Activated CD4-positive, alpha-beta T cell treated with anti-CD3 and anti-CD28 coated beads, Interleukin-2, amount 10 ng/mL, durations not matched to agents 24 days and 14 days (primary cell): ENCODE data around the gene CEP250. TPM values are rescaled to one million over a fixed set of nuclear protein-coding genes. Genes with fewer than 3 reads are reported as not detected.
A peak's percentile ranks its signal among the peaks of the same experiment; 100 is the strongest.

Experiments used
- DNase-seq: peaks from one replicate; pipeline ENCODE4 v3.0.0; 2022
- H3K27ac Mint-ChIP-seq: one replicate; pipeline ENCODE4 v1.8.0; 2022; ENCODE audit warnings: mild to moderate bottlenecking, mixed read lengths
- H3K27me3 Mint-ChIP-seq: one replicate; pipeline ENCODE4 v1.8.0; 2022; ENCODE audit warnings: mixed read lengths
- H3K36me3 Mint-ChIP-seq: one replicate; pipeline ENCODE4 v1.8.0; 2022; ENCODE audit warnings: low read depth, mild to moderate bottlenecking, mixed read lengths
- H3K4me1 Mint-ChIP-seq: one replicate; pipeline ENCODE4 v1.8.0; 2021; ENCODE audit warnings: mixed read lengths
- H3K4me3 Mint-ChIP-seq: one replicate; pipeline ENCODE4 v1.8.0; 2022; ENCODE audit warnings: mild to moderate bottlenecking, moderate library complexity, mixed read lengths
- H3K9me3 Mint-ChIP-seq: one replicate; pipeline ENCODE4 v1.8.0; 2021; ENCODE audit warnings: mixed read lengths
- intact Hi-C: fragments of 100-400 bp; cut with micrococcal nuclease; formaldehyde crosslinking; loops from one replicate; pipeline ENCODE4 v1.15.1; 2023
- total RNA-seq: library from RNA; stranded (reverse); gene quantifications from 2 replicates; pipeline ENCODE4 v1.2.3, GENCODE V29; 2022

The CEP250 gene
- total RNA-seq, 1 donor from 2014 or later = 46.8 TPM

DNA sequence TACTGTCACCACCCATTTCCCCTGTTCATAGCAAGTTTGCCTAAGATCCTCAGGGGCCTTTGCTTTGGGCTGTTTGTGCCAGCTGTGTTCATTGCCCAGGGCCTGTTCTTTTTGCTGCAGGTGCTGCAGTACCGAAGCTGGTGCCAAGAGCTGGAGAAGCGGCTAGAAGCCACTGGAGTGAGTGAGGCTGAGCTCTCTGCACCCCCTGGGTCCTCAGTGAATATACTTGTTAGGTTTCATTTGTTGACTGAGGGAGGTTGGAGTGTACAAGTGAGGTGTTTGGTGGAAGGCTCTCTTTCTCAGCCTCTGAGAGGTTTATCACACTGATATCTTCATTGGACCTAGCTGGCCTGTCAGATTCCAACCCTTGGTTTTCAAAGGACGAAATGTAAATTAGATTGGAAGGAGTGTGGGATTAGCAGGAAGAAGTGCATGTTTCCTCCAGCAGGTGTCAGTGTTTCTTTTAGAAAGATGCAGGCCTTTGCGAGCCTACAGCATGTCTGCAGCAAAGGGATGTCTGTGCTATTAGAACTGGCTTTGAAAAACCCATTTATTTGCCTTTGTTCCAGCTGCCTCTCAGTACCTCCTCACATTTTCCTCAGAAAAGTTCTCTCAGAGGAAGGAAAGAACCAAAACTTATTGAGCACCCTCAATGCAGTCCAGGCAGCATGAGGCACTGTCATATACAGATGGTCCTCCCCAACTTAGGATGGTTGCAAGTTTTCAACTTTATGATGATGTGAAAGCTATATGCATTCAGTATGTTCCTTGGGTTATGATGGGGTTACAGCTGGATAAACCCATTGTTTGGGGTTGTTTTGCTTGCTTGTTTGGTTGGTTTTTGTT lies 8.3 kb downstream of the CEP250 start:
- no peaks in the 10 kb centered on the region for H3K27me3 Mint-ChIP-seq
- no peak overlapping the region for H3K4me3 Mint-ChIP-seq
- intact Hi-C loops = loop anchor here (1.0 to 10.0 kb wide), 4 partner anchors 59 to 421 kb away; partner anchors contain the start of genes NFS1 and ROMO1
- H3K9me3 Mint-ChIP-seq = no peaks in the 10 kb centered on the region
- H3K27ac Mint-ChIP-seq = no peak overlapping the region
- H3K36me3 Mint-ChIP-seq = peaks cover 17% of the 10 kb centered on the region
- DNase-seq = peak; percentile 90
- H3K4me1 Mint-ChIP-seq = no peaks in the 10 kb centered on the region

GRCh38 chr20:35465976-35466375 lies 10.6 kb downstream of the CEP250 start:
- H3K9me3 Mint-ChIP-seq = no peaks in the 10 kb centered on the region
- H3K4me3 Mint-ChIP-seq = no peak overlapping the region
- intact Hi-C loops = loop anchor here (10.0 kb wide), 1 partner anchor 419 kb away; no protein-coding TSS in a partner anchor
- H3K4me1 Mint-ChIP-seq = no peaks in the 10 kb centered on the region
- H3K27me3 Mint-ChIP-seq = no peaks in the 10 kb centered on the region
- no peak for DNase-seq
- H3K27ac Mint-ChIP-seq = no peak overlapping the region
- H3K36me3 Mint-ChIP-seq = peaks cover 24% of the 10 kb centered on the region

DNA sequence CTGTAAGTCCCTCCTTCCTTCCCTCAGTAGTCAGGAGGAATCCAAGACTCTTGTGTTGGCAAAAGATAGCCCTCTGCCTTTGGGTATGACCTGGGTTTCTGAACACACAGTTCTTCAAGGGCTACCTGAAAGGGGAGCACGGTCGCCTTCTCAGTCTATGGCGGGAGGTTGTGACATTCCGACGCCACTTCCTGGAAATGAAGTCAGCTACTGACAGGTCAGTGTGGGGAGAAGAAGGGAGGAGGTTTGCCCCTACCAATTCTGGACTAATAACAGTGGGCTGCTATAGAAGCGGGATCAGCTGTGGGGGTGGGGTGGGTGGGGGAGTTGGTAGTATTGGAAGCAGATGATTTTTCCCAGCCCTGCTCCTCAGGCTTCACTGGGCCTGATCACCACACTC lies 11.5 kb downstream of the CEP250 start:
- Mint-ChIP-seq H3K27ac (no peak overlapping the region), H3K9me3 (no peaks in the 10 kb centered on the region), H3K4me1 (no peaks in the 10 kb centered on the region), H3K27me3 (no peaks in the 10 kb centered on the region), H3K36me3 (peaks cover 23% of the 10 kb centered on the region), H3K4me3 (no peak overlapping the region)
- DNase-seq = no peak
- intact Hi-C loops = loop anchor here (10.0 kb wide), 1 partner anchor 418 kb away; no protein-coding TSS in a partner anchor

DNA sequence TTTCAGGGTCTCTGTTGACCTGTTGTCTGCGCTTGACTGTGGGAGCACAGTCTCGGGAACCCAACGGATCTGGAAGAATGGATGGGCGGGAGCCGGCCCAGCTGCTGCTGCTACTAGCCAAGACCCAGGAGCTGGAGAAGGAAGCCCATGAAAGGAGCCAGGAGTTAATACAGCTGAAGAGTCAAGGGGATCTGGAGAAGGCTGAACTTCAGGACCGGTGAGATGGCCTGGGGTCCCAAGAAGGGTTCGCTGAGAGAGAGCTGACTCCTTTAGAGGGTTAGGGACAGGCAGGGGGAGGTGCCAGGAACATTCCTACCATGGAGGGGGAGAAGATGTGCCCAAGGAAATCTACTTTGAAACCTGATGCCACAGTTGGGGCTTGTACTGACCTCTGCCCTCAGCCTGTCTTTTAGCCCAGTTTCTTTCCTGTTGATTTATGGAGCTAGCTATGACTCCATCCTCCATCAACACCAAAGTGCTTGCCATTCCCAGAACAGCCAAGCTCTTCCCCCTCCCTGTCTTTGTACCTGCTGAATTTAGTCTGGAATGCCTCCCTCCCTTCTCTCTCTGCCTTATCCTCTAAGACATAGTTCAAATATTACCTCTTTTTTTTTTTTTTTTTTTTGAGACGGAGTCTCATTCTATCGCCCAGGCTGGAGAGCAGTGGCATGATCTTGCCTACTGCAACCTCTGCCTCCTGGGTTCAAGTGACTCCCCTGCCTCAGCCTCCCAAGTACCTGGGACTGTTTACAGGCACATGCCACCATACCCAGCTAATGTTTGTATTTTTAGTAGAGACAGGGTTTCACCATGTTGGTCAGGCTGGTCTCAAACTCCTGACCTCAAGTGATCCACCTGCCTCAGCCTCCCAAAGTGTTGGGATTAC lies 12.2 kb downstream of the CEP250 start:
- DNase-seq = no peak
- intact Hi-C loops = loop anchor here (10.0 kb wide), 1 partner anchor 417 kb away; no protein-coding TSS in a partner anchor
- Mint-ChIP-seq H3K27me3 (no peaks in the 10 kb centered on the region), H3K4me1 (no peaks in the 10 kb centered on the region), H3K36me3 (peaks cover 20% of the 10 kb centered on the region), H3K4me3 (no peak overlapping the region), H3K27ac (no peak overlapping the region), H3K9me3 (no peaks in the 10 kb centered on the region)

GRCh38 chr20:35468671-35469334 lies 13.4 kb downstream of the CEP250 start:
- H3K36me3 Mint-ChIP-seq = peaks cover 21% of the 10 kb centered on the region
- no peak overlapping the region for H3K4me3 Mint-ChIP-seq
- no peaks in the 10 kb centered on the region for H3K4me1 Mint-ChIP-seq
- no peak for DNase-seq
- no peak overlapping the region for H3K27ac Mint-ChIP-seq
- no peaks in the 10 kb centered on the region for H3K9me3 Mint-ChIP-seq
- no peaks in the 10 kb centered on the region for H3K27me3 Mint-ChIP-seq
- intact Hi-C loops = loop anchor here (10.0 kb wide), 1 partner anchor 416 kb away; no protein-coding TSS in a partner anchor

- DNase-seq = no peak
- Mint-ChIP-seq H3K27me3 (no peaks in the 10 kb centered on the region), H3K4me1 (no peaks in the 10 kb centered on the region), H3K36me3 (peaks cover 16% of the 10 kb centered on the region), H3K9me3 (no peaks in the 10 kb centered on the region), H3K4me3 (no peak overlapping the region), H3K27ac (no peak overlapping the region)
- intact Hi-C loops = no loop called here
These were observed 16.8 kb downstream of the CEP250 start for GRCh38 chr20:35472209-35472608.

- H3K4me1 Mint-ChIP-seq = no peaks in the 10 kb centered on the region
- no peak overlapping the region for H3K4me3 Mint-ChIP-seq
- no peak overlapping the region for H3K27ac Mint-ChIP-seq
- peaks cover 19% of the 10 kb centered on the region for H3K36me3 Mint-ChIP-seq
- intact Hi-C loops = no loop called here
- no peaks in the 10 kb centered on the region for H3K27me3 Mint-ChIP-seq
- no peak for DNase-seq
- H3K9me3 Mint-ChIP-seq = no peaks in the 10 kb centered on the region
These were observed 18.3 kb downstream of the CEP250 start for GRCh38 chr20:35473684-35474083.

- no peak for DNase-seq
- Mint-ChIP-seq H3K4me3 (no peak overlapping the region), H3K4me1 (peaks cover 3% of the 10 kb centered on the region), H3K27ac (no peak overlapping the region), H3K9me3 (no peaks in the 10 kb centered on the region), H3K27me3 (no peaks in the 10 kb centered on the region), H3K36me3 (peaks cover 25% of the 10 kb centered on the region)
- intact Hi-C loops = no loop called here
These were observed 19.0 kb downstream of the CEP250 start for GRCh38 chr20:35474303-35474871.

GRCh38 chr20:35476288-35476687 lies 20.9 kb downstream of the CEP250 start:
- no peak overlapping the region for H3K27ac Mint-ChIP-seq
- intact Hi-C loops = no loop called here
- peaks cover 24% of the 10 kb centered on the region for H3K36me3 Mint-ChIP-seq
- no peaks in the 10 kb centered on the region for H3K9me3 Mint-ChIP-seq
- no peak for DNase-seq
- no peak overlapping the region for H3K4me3 Mint-ChIP-seq
- H3K27me3 Mint-ChIP-seq = no peaks in the 10 kb centered on the region
- peaks cover 6% of the 10 kb centered on the region for H3K4me1 Mint-ChIP-seq

DNA sequence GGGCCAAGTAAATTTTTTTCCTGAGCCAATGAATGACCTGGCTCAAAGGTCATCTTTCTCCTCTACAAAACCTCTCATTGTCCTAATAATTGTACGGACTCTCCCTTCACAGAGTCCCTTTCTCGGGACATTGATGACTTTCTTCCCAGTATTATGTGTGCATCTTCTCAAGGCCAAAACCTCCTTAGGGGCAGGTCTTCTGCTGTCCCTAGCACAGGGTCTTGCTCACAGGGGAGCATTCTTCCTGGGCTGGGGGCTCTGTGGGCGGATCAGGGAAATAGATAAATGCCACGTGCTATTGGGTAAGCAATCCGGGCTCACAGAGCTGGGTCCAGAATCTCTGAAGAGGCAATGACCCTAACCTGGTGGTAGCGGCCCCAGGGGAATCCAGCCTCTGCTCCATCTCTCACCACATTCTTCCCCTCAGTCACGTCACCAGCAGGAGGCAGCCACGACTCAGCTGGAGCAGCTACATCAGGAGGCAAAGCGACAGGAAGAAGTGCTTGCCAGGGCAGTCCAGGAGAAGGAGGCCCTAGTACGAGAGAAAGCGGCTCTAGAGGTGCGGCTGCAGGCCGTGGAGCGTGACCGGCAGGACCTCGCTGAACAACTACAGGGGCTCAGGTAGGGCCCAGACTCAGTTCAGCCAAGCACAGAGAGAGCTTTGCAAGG lies 23.5 kb downstream of the CEP250 start:
- Mint-ChIP-seq H3K4me3 (no peak overlapping the region), H3K4me1 (peaks cover 8% of the 10 kb centered on the region), H3K27ac (peak overlapping the region; percentile 39), H3K9me3 (no peaks in the 10 kb centered on the region), H3K36me3 (peaks cover 28% of the 10 kb centered on the region), H3K27me3 (no peaks in the 10 kb centered on the region)
- intact Hi-C loops = no loop called here
- peak; percentile 68 for DNase-seq

GRCh38 chr20:35479798-35480197 lies 24.4 kb downstream of the CEP250 start:
- peaks cover 4% of the 10 kb centered on the region for H3K9me3 Mint-ChIP-seq
- intact Hi-C loops = no loop called here
- no peak for DNase-seq
- H3K27me3 Mint-ChIP-seq = no peaks in the 10 kb centered on the region
- H3K4me3 Mint-ChIP-seq = no peak overlapping the region
- peaks cover 37% of the 10 kb centered on the region for H3K36me3 Mint-ChIP-seq
- H3K27ac Mint-ChIP-seq = peak overlapping the region; percentile 8
- peaks cover 10% of the 10 kb centered on the region for H3K4me1 Mint-ChIP-seq

- Mint-ChIP-seq H3K27me3 (no peaks in the 10 kb centered on the region), H3K36me3 (peaks cover 48% of the 10 kb centered on the region), H3K4me1 (peaks cover 38% of the 10 kb centered on the region), H3K27ac (no peak overlapping the region), H3K9me3 (peaks cover 4% of the 10 kb centered on the region), H3K4me3 (no peak overlapping the region)
- intact Hi-C loops = no loop called here
- no peak for DNase-seq
These were observed 32.1 kb downstream of the CEP250 start for GRCh38 chr20:35487479-35487878.

- DNase-seq = peak; percentile 70
- Mint-ChIP-seq H3K9me3 (no peaks in the 10 kb centered on the region), H3K4me3 (peak overlapping the region; percentile 84), H3K27ac (peak overlapping the region; percentile 65), H3K36me3 (peaks cover 47% of the 10 kb centered on the region), H3K4me1 (peaks cover 40% of the 10 kb centered on the region), H3K27me3 (no peaks in the 10 kb centered on the region)
- intact Hi-C loops = loop anchor here (2.0 to 5.0 kb wide), 2 partner anchors 32 to 51 kb away; partner anchors contain the start of gene CEP250
These were observed 34.3 kb downstream of the CEP250 start for GRCh38 chr20:35489717-35490116.
